ENCODE measurements around the gene SLC66A2.

SLC66A2 gene

GRCh38 chr18:79917853-79918614, 33.4 kb downstream of the SLC66A2 start:
- no peak for TF ChIP-seq CTCF (conservative IDR thresholded peaks at IDR 0.05; ENCODE audit: low read depth, low read length)
- no peak for DNase-seq (ENCODE audit: low read depth)

DNA sequence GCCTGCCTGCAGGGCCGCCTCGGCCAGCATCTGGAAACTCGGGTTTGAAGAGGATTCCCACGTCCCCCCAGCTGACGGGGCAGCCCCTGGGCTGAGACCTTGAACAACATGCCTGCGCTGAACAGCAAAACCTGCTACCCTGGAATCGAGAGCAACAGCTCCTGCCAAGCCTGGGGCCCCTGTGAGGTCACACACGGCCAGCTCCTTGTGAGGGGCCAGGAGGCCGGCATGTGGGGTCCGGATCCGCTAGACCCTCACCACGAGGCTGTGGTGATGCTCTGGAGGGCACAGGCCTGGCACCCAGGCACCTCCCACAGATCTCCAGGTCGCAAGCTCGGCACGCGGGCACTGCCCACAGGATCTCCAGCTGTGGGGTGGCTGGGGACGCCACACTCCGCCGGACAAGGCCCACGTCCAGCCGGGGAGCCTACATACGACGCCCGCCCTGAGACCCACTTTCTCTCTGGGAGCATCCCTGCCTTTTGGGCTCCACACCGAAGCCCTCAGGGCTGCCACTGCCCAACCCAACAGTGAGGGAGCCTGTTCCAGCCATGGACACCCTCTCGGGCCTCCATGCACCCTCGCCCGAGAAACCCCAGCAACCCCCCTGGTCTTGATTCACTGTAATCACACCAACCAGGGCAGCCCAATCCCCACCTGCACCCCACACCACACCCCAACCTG, 34.1 kb downstream of the SLC66A2 start:
- no peak overlapping the region for H3K4me3 ChIP-seq (ENCODE audit: low read length)
- TF ChIP-seq CTCF (conservative IDR thresholded peaks at IDR 0.05; ENCODE audit: low read depth, low read length) = no peak
- no peak for DNase-seq (ENCODE audit: low read depth)

More at GRCh38 chr18:79917853-79918614, 33.4 kb downstream of the SLC66A2 start:
- no peak overlapping the region for H3K4me3 ChIP-seq (ENCODE audit: low read length)

DNA sequence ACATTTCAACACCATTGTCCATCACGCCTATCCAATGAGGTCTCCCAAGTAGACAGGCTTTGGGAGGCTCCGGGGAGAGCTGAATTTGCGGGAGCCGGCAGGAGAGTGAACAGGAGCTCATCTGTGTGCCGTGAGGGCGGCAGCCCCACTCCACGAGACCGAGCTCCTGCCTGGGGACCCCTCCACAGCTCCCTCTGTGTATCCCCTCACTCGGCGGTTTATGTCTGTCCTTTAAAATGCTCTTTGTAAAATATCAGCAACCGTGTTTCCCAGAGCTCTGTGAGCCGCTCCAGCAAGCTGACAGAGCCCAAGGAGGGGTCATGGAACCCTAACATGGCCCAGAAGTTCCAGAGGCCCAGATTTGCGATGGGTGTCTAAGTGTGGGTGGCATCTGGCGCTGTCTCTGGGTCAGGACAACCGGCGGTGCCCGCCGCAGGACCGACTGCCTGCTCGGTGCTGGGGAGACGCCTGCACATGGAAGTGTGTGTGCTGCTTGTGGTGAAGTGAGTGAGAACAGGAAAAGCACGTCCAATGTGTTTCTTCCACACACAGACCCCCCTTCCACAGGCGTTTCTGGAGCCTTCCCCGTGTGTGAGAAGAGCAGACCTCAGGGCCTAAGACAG, 34.8 kb downstream of the SLC66A2 start:
- no peak overlapping the region for H3K4me3 ChIP-seq (ENCODE audit: low read length)
- TF ChIP-seq CTCF (conservative IDR thresholded peaks at IDR 0.05; ENCODE audit: low read depth, low read length) = no peak
- DNase-seq (ENCODE audit: low read depth) = no peak

DNA sequence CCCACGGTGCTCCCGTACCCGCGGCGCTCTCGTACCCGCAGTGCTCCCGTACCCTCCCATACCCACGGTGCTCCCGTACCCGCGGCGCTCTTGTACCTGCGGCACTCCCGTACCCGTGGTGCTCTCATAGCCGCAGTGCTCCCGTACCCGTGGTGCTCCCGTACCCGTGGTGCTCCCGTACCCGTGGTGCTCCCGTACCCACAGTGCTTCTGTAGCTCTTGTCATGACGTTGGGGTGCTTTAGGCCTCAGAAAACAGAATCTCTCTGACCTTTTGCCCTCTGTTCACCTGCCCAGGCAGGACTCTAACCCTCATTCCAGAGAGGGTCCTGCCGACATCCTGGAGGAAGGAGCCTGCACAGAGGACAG, 35.3 kb downstream of the SLC66A2 start:
- DNase-seq (ENCODE audit: low read depth) = no peak
- H3K4me3 ChIP-seq (ENCODE audit: low read length) = no peak overlapping the region
- no peak for TF ChIP-seq CTCF (conservative IDR thresholded peaks at IDR 0.05; ENCODE audit: low read depth, low read length)

DNA sequence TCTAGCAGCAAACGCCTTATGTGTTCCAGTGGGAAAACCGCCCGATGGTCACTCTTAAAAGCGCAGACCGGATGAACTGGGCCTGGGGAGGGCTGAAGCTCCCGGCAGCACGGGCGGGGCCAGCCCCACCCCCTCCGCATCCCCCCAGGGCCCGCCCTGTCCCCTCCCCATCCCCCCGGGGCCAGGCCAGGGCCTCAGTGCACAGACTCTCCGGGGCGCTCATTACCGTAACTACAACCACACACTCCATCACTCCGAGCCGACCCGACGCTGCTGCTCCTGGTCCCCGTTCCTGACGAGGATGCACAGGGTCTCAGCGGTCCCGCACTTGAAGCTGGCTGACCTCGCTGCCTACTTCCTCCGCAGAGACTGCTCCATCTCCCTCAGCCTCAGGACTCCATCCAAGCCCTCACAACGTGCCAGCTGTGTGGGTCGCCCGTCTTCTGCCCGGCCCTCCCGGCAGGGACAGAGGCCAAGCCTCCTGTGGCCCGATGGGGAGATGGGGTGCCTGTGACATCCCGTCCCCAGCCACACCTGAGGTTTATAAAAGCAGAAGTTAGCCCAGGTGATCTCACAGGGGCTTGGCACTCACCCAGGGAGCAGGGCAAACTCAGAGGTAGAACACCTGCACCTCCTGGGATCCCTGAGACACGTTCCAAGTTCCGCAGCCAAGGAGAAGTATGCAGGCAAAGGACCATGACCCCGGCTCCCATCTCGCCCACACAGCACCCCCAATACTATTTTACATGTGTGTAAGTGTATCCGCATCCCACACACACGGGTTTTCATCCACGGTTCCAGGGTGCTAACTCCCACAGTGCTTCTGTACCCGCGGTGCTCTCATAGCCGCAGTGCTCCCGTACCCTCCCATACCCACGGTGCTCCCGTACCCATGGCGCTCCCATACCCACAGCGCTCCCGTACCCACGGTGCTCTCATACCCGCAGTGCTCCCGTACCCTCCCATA, 36.0 kb downstream of the SLC66A2 start:
- H3K4me3 ChIP-seq (ENCODE audit: low read length) = no peak overlapping the region
- TF ChIP-seq CTCF (conservative IDR thresholded peaks at IDR 0.05; ENCODE audit: low read depth, low read length) = no peak
- DNase-seq (ENCODE audit: low read depth) = no peak

- no peak for TF ChIP-seq CTCF (conservative IDR thresholded peaks at IDR 0.05; ENCODE audit: low read depth, low read length)
- DNase-seq (ENCODE audit: low read depth) = no peak
- no peak overlapping the region for H3K4me3 ChIP-seq (ENCODE audit: low read length)
Measured at GRCh38 chr18:79914614-79915160, 36.8 kb downstream of the SLC66A2 start.

Data from retinal pigment epithelial cell (primary cell).